Measurements from ENCODE around the gene ACOT7. TPM values are rescaled to one million over a fixed set of nuclear protein-coding genes. Genes with fewer than 3 reads are reported as not detected.

The ACOT7 gene
- total RNA-seq, 1 experiment from 2014 or later: 70.2 TPM

GRCh38 chr1:6251233-6251632 lies 142.3 kb downstream of the ACOT7 start:
- no peak overlapping the region for H3K27ac ChIP-seq
- no peak for DNase-seq
- no TSS peak for BruUV-seq (replicated peaks)
- no peaks in the 10 kb centered on the region for H3K36me3 ChIP-seq (ENCODE audit: low read depth)
- H2AFZ ChIP-seq: no peak overlapping the region
- H4K20me1 ChIP-seq (ENCODE audit: insufficient read depth): no peaks in the 10 kb centered on the region
- 0 out of 2 replicates have a peak, but pooled peaks cover 1% of the 10 kb centered on the region for H3K27me3 ChIP-seq (ENCODE audit: insufficient read depth, low read depth)
- H3K9me3 ChIP-seq (ENCODE audit: insufficient read depth, low read depth): no peaks in the 10 kb centered on the region
- no peak overlapping the region for H3K4me2 ChIP-seq
- H3K79me2 ChIP-seq (ENCODE audit: low read depth): no peaks in the 10 kb centered on the region
- H3F3A ChIP-seq (ENCODE audit: insufficient read depth, low read depth): no peaks in the 10 kb centered on the region; the same call in 1 of the 2 replicates
- no peak overlapping the region for H3K4me3 ChIP-seq
- TF ChIP-seq CTCF (conservative IDR thresholded peaks at IDR 0.05) (no peak), EZH2 (IDR thresholded peaks at IDR 0.05; ENCODE audit: low read depth) (no peak)
- ChIA-PET POLR2A (ENCODE audit: unreplicated experiment) (no interaction called here), CTCF (no interaction called here)
- intact Hi-C loops (cut with micrococcal nuclease; ENCODE audit: unreplicated experiment): no loop called here
- H3K9me2 ChIP-seq (ENCODE audit: insufficient read depth): no peaks in the 10 kb centered on the region
- no peaks in the 10 kb centered on the region for H3K4me1 ChIP-seq (replicated peaks; ENCODE audit: insufficient read depth)

- TF ChIP-seq EZH2 (IDR thresholded peaks at IDR 0.05; ENCODE audit: low read depth): no peak
- no peak for TF ChIP-seq CTCF (conservative IDR thresholded peaks at IDR 0.05)
- H3K27ac ChIP-seq: no peak overlapping the region
- ChIA-PET CTCF (no interaction called here), POLR2A (ENCODE audit: unreplicated experiment) (no interaction called here)
- H3K4me2 ChIP-seq: no peak overlapping the region
- no TSS peak for BruUV-seq (replicated peaks)
- H2AFZ ChIP-seq: no peak overlapping the region
- H4K20me1 ChIP-seq (ENCODE audit: insufficient read depth): no peaks in the 10 kb centered on the region
- H3K4me3 ChIP-seq: no peak overlapping the region
- 0 out of 2 replicates have a peak, but pooled peaks cover 3% of the 10 kb centered on the region for H3K27me3 ChIP-seq (ENCODE audit: insufficient read depth, low read depth)
- H3K79me2 ChIP-seq (ENCODE audit: low read depth): no peaks in the 10 kb centered on the region
- H3K36me3 ChIP-seq (ENCODE audit: low read depth): no peaks in the 10 kb centered on the region
- no peak for DNase-seq
- H3K9me2 ChIP-seq (ENCODE audit: insufficient read depth): no peaks in the 10 kb centered on the region
- no peaks in the 10 kb centered on the region; the same call in 1 of the 2 replicates for H3F3A ChIP-seq (ENCODE audit: insufficient read depth, low read depth)
- no peaks in the 10 kb centered on the region for H3K9me3 ChIP-seq (ENCODE audit: insufficient read depth, low read depth)
- intact Hi-C loops (cut with micrococcal nuclease; ENCODE audit: unreplicated experiment): loop anchor here (5.0 kb wide), 2 partner anchors 237 to 397 kb away; no protein-coding TSS in a partner anchor
- no peaks in the 10 kb centered on the region for H3K4me1 ChIP-seq (replicated peaks; ENCODE audit: insufficient read depth)
Measured at GRCh38 chr1:6249739-6250689, 143.6 kb downstream of the ACOT7 start.

GRCh38 chr1:6248932-6249738 lies 144.4 kb downstream of the ACOT7 start:
- intact Hi-C loops (cut with micrococcal nuclease; ENCODE audit: unreplicated experiment): loop anchor here (5.0 kb wide), 2 partner anchors 238 to 398 kb away; no protein-coding TSS in a partner anchor
- no TSS peak for BruUV-seq (replicated peaks)
- no peaks in the 10 kb centered on the region for H3K4me1 ChIP-seq (replicated peaks; ENCODE audit: insufficient read depth)
- no peak for DNase-seq
- H4K20me1 ChIP-seq (ENCODE audit: insufficient read depth): no peaks in the 10 kb centered on the region
- H3K9me3 ChIP-seq (ENCODE audit: insufficient read depth, low read depth): no peaks in the 10 kb centered on the region
- ChIA-PET CTCF (no interaction called here), POLR2A (ENCODE audit: unreplicated experiment) (no interaction called here)
- H3K79me2 ChIP-seq (ENCODE audit: low read depth): no peaks in the 10 kb centered on the region
- H3K27ac ChIP-seq: no peak overlapping the region
- no peak overlapping the region for H3K4me3 ChIP-seq
- H2AFZ ChIP-seq: no peak overlapping the region
- 0 out of 2 replicates have a peak, but pooled peaks cover 3% of the 10 kb centered on the region for H3K27me3 ChIP-seq (ENCODE audit: insufficient read depth, low read depth)
- no peak for TF ChIP-seq CTCF (conservative IDR thresholded peaks at IDR 0.05)
- no peak for TF ChIP-seq EZH2 (IDR thresholded peaks at IDR 0.05; ENCODE audit: low read depth)
- no peak overlapping the region for H3K4me2 ChIP-seq
- no peaks in the 10 kb centered on the region for H3K9me2 ChIP-seq (ENCODE audit: insufficient read depth)
- no peaks in the 10 kb centered on the region for H3K36me3 ChIP-seq (ENCODE audit: low read depth)
- H3F3A ChIP-seq (ENCODE audit: insufficient read depth, low read depth): no peaks in the 10 kb centered on the region; the same call in 1 of the 2 replicates
